Measurements from ENCODE around the gene CABS1.

CABS1 gene

GRCh38 chr4:70298051-70298450 lies 36.7 kb upstream of the CABS1 start:
- no peak overlapping the region for H3K4me3 ChIP-seq (ENCODE audit: low read length in 2 of 2)
- no peak for DNase-seq (ENCODE audit: low spot score)
- H3K9ac ChIP-seq (ENCODE audit: low read depth, low read length, poor library complexity), result no peak overlapping the region
- no peak overlapping the region for H3K23ac ChIP-seq (ENCODE audit: low read depth, low read length, poor library complexity)
- no peak overlapping the region for H3K27ac ChIP-seq (replicated peaks; ENCODE audit: low read length)
- H3K4ac ChIP-seq (ENCODE audit: low read length), result no peak overlapping the region
- H3K36me3 ChIP-seq (replicated peaks in 1 of 2; ENCODE audit: control insufficient read depth in 2 of 2, insufficient read depth in 2 of 2, low read length in 2 of 2), result no peaks in the 10 kb centered on the region
- H3K79me1 ChIP-seq (ENCODE audit: low read depth, low read length), result no peaks in the 10 kb centered on the region
- H2BK15ac ChIP-seq (ENCODE audit: low read length), result no peak overlapping the region
- H4K91ac ChIP-seq (ENCODE audit: low read depth, low read length, poor library complexity), result no peak overlapping the region
- H3K27me3 ChIP-seq (ENCODE audit: control insufficient read depth in 3 of 3, insufficient read depth in 3 of 3, low read depth in 1 of 3, low read length in 3 of 3), result no peaks in the 10 kb centered on the region
- no peak overlapping the region for H2BK12ac ChIP-seq (ENCODE audit: low read length)
- H2BK120ac ChIP-seq (ENCODE audit: low read depth, low read length), result no peak overlapping the region
- no peak overlapping the region for H3K4me2 ChIP-seq (ENCODE audit: insufficient read depth, low read length, poor library complexity, severe bottlenecking)
- H3K4me1 ChIP-seq (ENCODE audit: control insufficient read depth in 2 of 2, insufficient read depth in 1 of 2, low read depth in 1 of 2, low read length in 2 of 2), result peaks cover 0 to 3% of the 10 kb centered on the region in 2 donors
- H3K18ac ChIP-seq (ENCODE audit: low read length), result no peak overlapping the region
- no peak overlapping the region for H4K8ac ChIP-seq (ENCODE audit: low read depth, low read length)
- no peak overlapping the region for H3K14ac ChIP-seq (ENCODE audit: low read length)
- H3K9me3 ChIP-seq (replicated peaks in 1 of 2; ENCODE audit: control insufficient read depth in 2 of 2, insufficient read depth in 1 of 2, low read depth in 1 of 2, low read length in 2 of 2), result no peaks in the 10 kb centered on the region
- H2BK5ac ChIP-seq (ENCODE audit: low read length), result no peak overlapping the region
- no CpG with 5 or more reads among the region's 1 CpG for whole genome bisulfite sequencing, 2 donors (ENCODE audit: extremely low coverage in 2 of 2, insufficient read length in 2 of 2, insufficient replicate concordance in 1 of 2)
- H2AK5ac ChIP-seq (ENCODE audit: low read depth, low read length), result no peak overlapping the region
- no peak overlapping the region for H2AFZ ChIP-seq (ENCODE audit: low read length)

GRCh38 chr4:70299643-70300042 lies 35.1 kb upstream of the CABS1 start:
- Histone ChIP-seq H2BK12ac (ENCODE audit: low read length) (no peak overlapping the region), H3K79me1 (ENCODE audit: low read depth, low read length) (no peaks in the 10 kb centered on the region), H2BK15ac (ENCODE audit: low read length) (no peak overlapping the region), H3K27ac (replicated peaks; ENCODE audit: low read length) (no peak overlapping the region), H3K9ac (ENCODE audit: low read depth, low read length, poor library complexity) (no peak overlapping the region), H3K14ac (ENCODE audit: low read length) (no peak overlapping the region), H3K18ac (ENCODE audit: low read length) (no peak overlapping the region), H3K36me3 (replicated peaks in 1 of 2; ENCODE audit: control insufficient read depth in 2 of 2, insufficient read depth in 2 of 2, low read length in 2 of 2) (no peaks in the 10 kb centered on the region), H3K4me2 (ENCODE audit: insufficient read depth, low read length, poor library complexity, severe bottlenecking) (no peak overlapping the region), H3K27me3 (ENCODE audit: control insufficient read depth in 3 of 3, insufficient read depth in 3 of 3, low read depth in 1 of 3, low read length in 3 of 3) (no peaks in the 10 kb centered on the region), H4K8ac (ENCODE audit: low read depth, low read length) (no peak overlapping the region), H3K4me3 (ENCODE audit: low read length in 2 of 2) (no peak overlapping the region), H3K23ac (ENCODE audit: low read depth, low read length, poor library complexity) (no peak overlapping the region), H3K9me3 (replicated peaks in 1 of 2; ENCODE audit: control insufficient read depth in 2 of 2, insufficient read depth in 1 of 2, low read depth in 1 of 2, low read length in 2 of 2) (no peaks in the 10 kb centered on the region), H2AK5ac (ENCODE audit: low read depth, low read length) (no peak overlapping the region), H2BK120ac (ENCODE audit: low read depth, low read length) (no peak overlapping the region), H3K4me1 (ENCODE audit: control insufficient read depth in 2 of 2, insufficient read depth in 1 of 2, low read depth in 1 of 2, low read length in 2 of 2) (peaks cover 0 to 3% of the 10 kb centered on the region in 2 donors), H3K4ac (ENCODE audit: low read length) (no peak overlapping the region), H2BK5ac (ENCODE audit: low read length) (no peak overlapping the region), H4K91ac (ENCODE audit: low read depth, low read length, poor library complexity) (no peak overlapping the region), H2AFZ (ENCODE audit: low read length) (no peak overlapping the region)
- no peak for DNase-seq (ENCODE audit: low spot score)
- WGBS, 2 donors (ENCODE audit: extremely low coverage in 2 of 2, insufficient read length in 2 of 2, insufficient replicate concordance in 1 of 2), result no CpG with 5 or more reads among the region's 2 CpGs

GRCh38 chr4:70300215-70300614 lies 34.6 kb upstream of the CABS1 start:
- no CpG with 5 or more reads among the region's 4 CpGs for WGBS, 2 donors (ENCODE audit: extremely low coverage in 2 of 2, insufficient read length in 2 of 2, insufficient replicate concordance in 1 of 2)
- Histone ChIP-seq H3K14ac (ENCODE audit: low read length) (no peak overlapping the region), H2BK120ac (ENCODE audit: low read depth, low read length) (no peak overlapping the region), H3K9me3 (replicated peaks in 1 of 2; ENCODE audit: control insufficient read depth in 2 of 2, insufficient read depth in 1 of 2, low read depth in 1 of 2, low read length in 2 of 2) (no peaks in the 10 kb centered on the region), H4K91ac (ENCODE audit: low read depth, low read length, poor library complexity) (no peak overlapping the region), H3K4ac (ENCODE audit: low read length) (no peak overlapping the region), H4K8ac (ENCODE audit: low read depth, low read length) (no peak overlapping the region), H3K79me1 (ENCODE audit: low read depth, low read length) (no peaks in the 10 kb centered on the region), H3K27me3 (ENCODE audit: control insufficient read depth in 3 of 3, insufficient read depth in 3 of 3, low read depth in 1 of 3, low read length in 3 of 3) (no peaks in the 10 kb centered on the region), H2AK5ac (ENCODE audit: low read depth, low read length) (no peak overlapping the region), H3K4me1 (ENCODE audit: control insufficient read depth in 2 of 2, insufficient read depth in 1 of 2, low read depth in 1 of 2, low read length in 2 of 2) (peaks cover 0 to 1% of the 10 kb centered on the region in 2 donors), H3K4me2 (ENCODE audit: insufficient read depth, low read length, poor library complexity, severe bottlenecking) (no peak overlapping the region), H3K9ac (ENCODE audit: low read depth, low read length, poor library complexity) (no peak overlapping the region), H3K4me3 (ENCODE audit: low read length in 2 of 2) (no peak overlapping the region), H2AFZ (ENCODE audit: low read length) (no peak overlapping the region), H3K27ac (replicated peaks; ENCODE audit: low read length) (no peak overlapping the region), H3K36me3 (replicated peaks in 1 of 2; ENCODE audit: control insufficient read depth in 2 of 2, insufficient read depth in 2 of 2, low read length in 2 of 2) (no peaks in the 10 kb centered on the region), H2BK12ac (ENCODE audit: low read length) (no peak overlapping the region), H2BK15ac (ENCODE audit: low read length) (no peak overlapping the region), H3K18ac (ENCODE audit: low read length) (no peak overlapping the region), H3K23ac (ENCODE audit: low read depth, low read length, poor library complexity) (no peak overlapping the region), H2BK5ac (ENCODE audit: low read length) (no peak overlapping the region)
- DNase-seq (ENCODE audit: low spot score), result no peak

- no peak overlapping the region for H3K14ac ChIP-seq (ENCODE audit: low read length)
- no peaks in the 10 kb centered on the region for H3K79me1 ChIP-seq (ENCODE audit: low read depth, low read length)
- H3K18ac ChIP-seq (ENCODE audit: low read length), result no peak overlapping the region
- H3K4me2 ChIP-seq (ENCODE audit: insufficient read depth, low read length, poor library complexity, severe bottlenecking), result no peak overlapping the region
- no CpG with 5 or more reads among the region's 1 CpG for WGBS, 2 donors (ENCODE audit: extremely low coverage in 2 of 2, insufficient read length in 2 of 2, insufficient replicate concordance in 1 of 2)
- no peak overlapping the region for H2AFZ ChIP-seq (ENCODE audit: low read length)
- H3K36me3 ChIP-seq (replicated peaks in 1 of 2; ENCODE audit: control insufficient read depth in 2 of 2, insufficient read depth in 2 of 2, low read length in 2 of 2), result no peaks in the 10 kb centered on the region
- no peaks in the 10 kb centered on the region for H3K27me3 ChIP-seq (ENCODE audit: control insufficient read depth in 3 of 3, insufficient read depth in 3 of 3, low read depth in 1 of 3, low read length in 3 of 3)
- H3K4ac ChIP-seq (ENCODE audit: low read length), result no peak overlapping the region
- no peaks in the 10 kb centered on the region for H3K9me3 ChIP-seq (replicated peaks in 1 of 2; ENCODE audit: control insufficient read depth in 2 of 2, insufficient read depth in 1 of 2, low read depth in 1 of 2, low read length in 2 of 2)
- H3K4me3 ChIP-seq (ENCODE audit: low read length in 2 of 2), result no peak overlapping the region
- no peak overlapping the region for H4K8ac ChIP-seq (ENCODE audit: low read depth, low read length)
- H3K23ac ChIP-seq (ENCODE audit: low read depth, low read length, poor library complexity), result no peak overlapping the region
- no peaks in the 10 kb centered on the region for H3K4me1 ChIP-seq (ENCODE audit: control insufficient read depth in 2 of 2, insufficient read depth in 1 of 2, low read depth in 1 of 2, low read length in 2 of 2)
- H4K91ac ChIP-seq (ENCODE audit: low read depth, low read length, poor library complexity), result no peak overlapping the region
- DNase-seq (ENCODE audit: low spot score), result no peak
- H2BK120ac ChIP-seq (ENCODE audit: low read depth, low read length), result no peak overlapping the region
- H2BK12ac ChIP-seq (ENCODE audit: low read length), result no peak overlapping the region
- no peak overlapping the region for H2BK5ac ChIP-seq (ENCODE audit: low read length)
- no peak overlapping the region for H3K27ac ChIP-seq (replicated peaks; ENCODE audit: low read length)
- no peak overlapping the region for H3K9ac ChIP-seq (ENCODE audit: low read depth, low read length, poor library complexity)
- no peak overlapping the region for H2AK5ac ChIP-seq (ENCODE audit: low read depth, low read length)
- H2BK15ac ChIP-seq (ENCODE audit: low read length), result no peak overlapping the region
Observed at GRCh38 chr4:70303090-70303489, 31.7 kb upstream of the CABS1 start.

All from neuronal stem cell (in vitro differentiated cells).